MV-4-11 (cell line): ENCODE data around the gene GCSAM.
A peak's percentile ranks its signal among the peaks of the same experiment; 100 is the strongest.

Source experiments
- DNase-seq: peaks from one replicate; lab custom pipeline; 2025; lab: John Stamatoyannopoulos, UW

Gene GCSAM

GRCh38 chr3:112104774-112105173 lies 28.3 kb downstream of the GCSAM start:
- no peak for DNase-seq

- no peak for DNase-seq
These were observed 31.1 kb downstream of the GCSAM start for GRCh38 chr3:112101916-112102315.

- peak; percentile 42 for DNase-seq
These were observed 35.7 kb downstream of the GCSAM start for GRCh38 chr3:112097378-112097777.

- DNase-seq: no peak
These were observed 36.9 kb downstream of the GCSAM start for GRCh38 chr3:112096176-112096575.

- DNase-seq: no peak
These were observed 37.3 kb downstream of the GCSAM start for GRCh38 chr3:112095731-112096130.

GRCh38 chr3:112093180-112093522 lies 39.9 kb downstream of the GCSAM start:
- no peak for DNase-seq

GRCh38 chr3:112092496-112093179 lies 40.4 kb downstream of the GCSAM start:
- DNase-seq: peak; percentile 76

GRCh38 chr3:112090887-112091586 lies 42.0 kb downstream of the GCSAM start:
- no peak for DNase-seq

GRCh38 chr3:112089956-112090886 lies 42.8 kb downstream of the GCSAM start:
- peak; percentile 81 for DNase-seq

GRCh38 chr3:112088944-112089343 lies 44.1 kb downstream of the GCSAM start:
- no peak for DNase-seq

- DNase-seq: no peak
These were observed 45.3 kb downstream of the GCSAM start for GRCh38 chr3:112087746-112088145.

GRCh38 chr3:112086875-112087524 lies 46.0 kb downstream of the GCSAM start:
- no peak for DNase-seq

GRCh38 chr3:112086076-112086854 lies 46.8 kb downstream of the GCSAM start, which contains the start of gene C3orf52:
TSS of gene C3orf52 (plus strand) at chr3:112086389. CDS start at chr3:112086408, 19 bp downstream.
- peak; percentile 19 for DNase-seq

- no peak for DNase-seq
These were observed 47.3 kb downstream of the GCSAM start for GRCh38 chr3:112085735-112086075.

GRCh38 chr3:112084980-112085705 lies 47.9 kb downstream of the GCSAM start:
- DNase-seq: no peak

GRCh38 chr3:112083239-112083638 lies 49.8 kb downstream of the GCSAM start:
- no peak for DNase-seq

GRCh38 chr3:112078125-112079083 lies 54.6 kb downstream of the GCSAM start:
- no peak for DNase-seq

- no peak for DNase-seq
These were observed 58.2 kb downstream of the GCSAM start for GRCh38 chr3:112074616-112075497.
